Prostate gland (tissue), 2 donors: ENCODE results near the gene ALAD. TPM values are rescaled to one million over a fixed set of nuclear protein-coding genes. Genes with fewer than 3 reads are reported as not detected.
"Not testable (repeated sequence)": the region's sequence is repeated elsewhere in the genome, so short reads cannot be mapped to it uniquely, and the experiment has no call there.

ENCODE experiments used
- DNase-seq: peaks from one replicate; pipeline ENCODE4 v3.0.0-alpha.2; 2019; ENCODE audit warnings: low spot score
- H3K27ac ChIP-seq, 2 donors: fragments of 200-600 bp; sonication (generic); 2 replicates each; pipeline ENCODE4 v1.5.1; 2017 to 2019
- H3K27me3 ChIP-seq: fragments of 200-600 bp; sonication (generic); replicated peaks from 2 replicates; pipeline ENCODE4 v1.5.1; 2019; ENCODE audit not compliant: insufficient read depth
- H3K36me3 ChIP-seq, 2 donors: fragments of 200-600 bp; sonication (generic); 1 replicate in 1 of 2; 2 replicates in 1 of 2; pipeline versions ENCODE4 v1.5.1 to v1.8.1; 2017 to 2019
- H3K4me1 ChIP-seq: fragments of 200-600 bp; sonication (generic); replicated peaks from 2 replicates; pipeline ENCODE4 v1.5.1; 2019
- H3K4me3 ChIP-seq, 2 donors: fragments of 200-600 bp; sonication (generic); 2 replicates each; pipeline ENCODE4 v1.5.1; 2017 to 2019
- H3K9me3 ChIP-seq: fragments of 200-600 bp; sonication (generic); 2 replicates; pipeline ENCODE4 v1.5.1; 2017
- CTCF ChIP-seq, 4 experiments: fragments of 200-600 bp in 2 of 4; fragments of 450-650 bp in 2 of 4; sonication (generic) in 2 of 4; IDR thresholded peaks; 1 replicate in 3 of 4; 2 replicates in 1 of 4; pipeline ENCODE4 v1.5.1; 2016 to 2019; ENCODE audit warnings: antibody characterized with exemption in 4 of 4, mild to moderate bottlenecking in 2 of 4, moderate library complexity in 2 of 4
- POLR2A ChIP-seq: fragments of 450-650 bp; IDR thresholded peaks from one replicate; pipeline ENCODE4 v1.6.1; 2016; ENCODE audit warnings: antibody characterized with exemption, mild to moderate bottlenecking
- POLR2AphosphoS5 ChIP-seq: sonication (generic); formaldehyde crosslinking; IDR thresholded peaks from one replicate; pipeline ENCODE4 v1.6.1; 2017; ENCODE audit warnings: antibody characterized with exemption
- WGBS: methylation state at CpG from one replicate; pipeline ENCODE4 v1.1.5; 2018; 5-methylcytosine and 5-hydroxymethylcytosine counted together
- intact Hi-C: fragments of 100-400 bp; cut with DNase I; formaldehyde crosslinking; loops from one replicate; pipeline ENCODE4 v1.14.2; 2022
- total RNA-seq, 2 donors: library from RNA; depleted of rRNA; stranded (reverse); fragments of >200 nt; gene quantifications; one replicate each; pipeline ENCODE4 v1.1.0, GENCODE V29; 2016

The ALAD gene
- total RNA-seq, 2 donors from 2014 or later = 59.8 to 103 TPM

- Histone ChIP-seq H3K27me3 (no peaks in the 10 kb centered on the region), H3K4me3 (no peak overlapping the region), H3K9me3 (no peaks in the 10 kb centered on the region), H3K27ac (no peak overlapping the region), H3K4me1 (no peaks in the 10 kb centered on the region), H3K36me3 (peaks cover 0 to 1% of the 10 kb centered on the region in 2 donors)
- intact Hi-C loops = no loop called here
- 94% methylated on average over 5 of the region's 5 CpGs for WGBS
- no peak for TF ChIP-seq POLR2A
- TF ChIP-seq POLR2AphosphoS5 = no peak
- TF ChIP-seq CTCF (IDR thresholded peaks at IDR 0.05) = no peak
- no peak for DNase-seq
Observed at GRCh38 chr9:113368348-113368981, 32.6 kb downstream of the ALAD start.

GRCh38 chr9:113365652-113366051 is 35.4 kb downstream of the ALAD start:
- WGBS = 79% methylated on average over 3 of the region's 3 CpGs
- H3K9me3 ChIP-seq, DNase-seq, H3K4me1 ChIP-seq, H3K27ac ChIP-seq, H3K36me3 ChIP-seq, H3K4me3 ChIP-seq, intact Hi-C loops, H3K27me3 ChIP-seq: not testable (repeated sequence)

GRCh38 chr9:113364951-113365350 is 36.1 kb downstream of the ALAD start:
- Histone ChIP-seq H3K36me3 (no peaks in the 10 kb centered on the region), H3K27ac (no peak overlapping the region), H3K9me3 (no peaks in the 10 kb centered on the region), H3K4me1 (no peaks in the 10 kb centered on the region), H3K4me3 (no peak overlapping the region), H3K27me3 (no peaks in the 10 kb centered on the region)
- DNase-seq = no peak
- no peak for TF ChIP-seq POLR2AphosphoS5
- TF ChIP-seq POLR2A = no peak
- no peak for TF ChIP-seq CTCF (IDR thresholded peaks at IDR 0.05)
- 61% methylated on average over 1 of the region's 1 CpG for WGBS
- intact Hi-C loops = no loop called here

- Histone ChIP-seq H3K36me3 (no peaks in the 10 kb centered on the region), H3K4me3 (no peak overlapping the region), H3K27me3 (no peaks in the 10 kb centered on the region), H3K4me1 (no peaks in the 10 kb centered on the region), H3K27ac (no peak overlapping the region), H3K9me3 (no peaks in the 10 kb centered on the region)
- 82% methylated on average over 3 of the region's 3 CpGs for WGBS
- no peak for DNase-seq
- intact Hi-C loops = no loop called here
- no peak for TF ChIP-seq POLR2A
- TF ChIP-seq CTCF (IDR thresholded peaks at IDR 0.05) = no peak
- TF ChIP-seq POLR2AphosphoS5 = no peak
Observed at GRCh38 chr9:113363336-113363735, 37.7 kb downstream of the ALAD start.

GRCh38 chr9:113361304-113362018 is 39.6 kb downstream of the ALAD start:
- no peaks in the 10 kb centered on the region for H3K27me3 ChIP-seq
- H3K27ac ChIP-seq = no peak overlapping the region
- DNase-seq = no peak
- TF ChIP-seq POLR2A (no peak), POLR2AphosphoS5 (no peak), CTCF (IDR thresholded peaks at IDR 0.05) (no peak)
- no peaks in the 10 kb centered on the region for H3K4me1 ChIP-seq
- H3K36me3 ChIP-seq = no peaks in the 10 kb centered on the region
- WGBS = 32% methylated on average over 7 of the region's 7 CpGs
- H3K4me3 ChIP-seq = no peak overlapping the region
- intact Hi-C loops = no loop called here
- no peaks in the 10 kb centered on the region for H3K9me3 ChIP-seq
